K562 (cell line): ENCODE measurements around the gene POLN. TPM values are rescaled to one million over a fixed set of nuclear protein-coding genes. Genes with fewer than 3 reads are reported as not detected.

Experiments
- BCL6 ChIP-seq: fragments of 250-450 bp; sonication (Bioruptor Pico); IDR thresholded peaks from 2 replicates; pipeline ENCODE4 v1.4.0; 2020
- CCNT2 ChIP-seq: IDR thresholded peaks from 2 replicates; pipeline ENCODE4 v1.6.1; 2011; ENCODE audit warnings: borderline replicate concordance, low read depth, mild to moderate bottlenecking, moderate library complexity, mixed read lengths, low read length; ENCODE audit not compliant: insufficient read length; ENCODE audit errors: extremely low read depth
- EGR1 ChIP-seq: fragments of 450-650 bp; conservative IDR thresholded peaks from 2 replicates; pipeline ENCODE4 v1.6.1; 2017; ENCODE audit warnings: mild to moderate bottlenecking
- ESRRA ChIP-seq: fragments of 450-650 bp; IDR thresholded peaks from 2 replicates; pipeline ENCODE4 v1.6.1; 2014; ENCODE audit warnings: low read depth, mild to moderate bottlenecking, moderate library complexity, borderline replicate concordance
- ETV6 ChIP-seq, 3 experiments: fragments of 150-350 bp in 1 of 3; sonication (generic) in 1 of 3; formaldehyde crosslinking in 1 of 3; IDR thresholded peaks; 2 replicates each; pipeline versions ENCODE4 v1.6.1 to v1.8.0; 2014 to 2022; ENCODE audit warnings: borderline replicate concordance in 2 of 3, low read depth in 2 of 3, antibody characterized with exemption in 1 of 3, low read length in 1 of 3, mild to moderate bottlenecking in 1 of 3, missing genetic modification reagents in 1 of 3
- FIP1L1 ChIP-seq: fragments of 200-400 bp; formaldehyde crosslinking; IDR thresholded peaks from 2 replicates; pipeline ENCODE4 v1.6.1; 2018; ENCODE audit warnings: mild to moderate bottlenecking, low read depth, low read length; ENCODE audit not compliant: poor library complexity, severe bottlenecking
- FOXA3 ChIP-seq, 2 experiments: fragments of 450-650 bp in 1 of 2; sonication (generic) in 1 of 2; formaldehyde crosslinking; IDR thresholded peaks in 1 of 2; conservative IDR thresholded peaks in 1 of 2; 2 replicates each; pipeline versions ENCODE4 v1.4.0 to v1.8.0; 2020 to 2022; ENCODE audit warnings: mild to moderate bottlenecking in 2 of 2, missing genetic modification reagents in 1 of 2
- HNRNPLL ChIP-seq: fragments of 200-400 bp; formaldehyde crosslinking; IDR thresholded peaks from 2 replicates; pipeline ENCODE4 v1.6.1; 2017; ENCODE audit warnings: low read length, low read depth, mild to moderate bottlenecking; ENCODE audit not compliant: poor library complexity, severe bottlenecking
- JUN ChIP-seq, 2 experiments: sonication (generic) in 1 of 2; formaldehyde crosslinking in 1 of 2; IDR thresholded peaks; 2 replicates each; pipeline versions ENCODE4 v1.6.1 to v1.8.0; 2012 to 2022; ENCODE audit warnings: borderline replicate concordance in 2 of 2, mild to moderate bottlenecking in 2 of 2, improper control_type of control experiment in 1 of 2, low read depth in 1 of 2, low read length in 1 of 2, missing genetic modification reagents in 1 of 2
- LARP7 ChIP-seq: fragments of 450-650 bp; IDR thresholded peaks from 2 replicates; pipeline ENCODE4 v1.6.1; 2016
- MBD2 ChIP-seq: sonication (generic); IDR thresholded peaks from 2 replicates; pipeline ENCODE4 v1.6.1; 2016; ENCODE audit warnings: low read depth, borderline replicate concordance
- MCM7 ChIP-seq, 2 experiments: fragments of 450-650 bp; IDR thresholded peaks; 2 replicates each; pipeline ENCODE4 v1.6.1; 2016 to 2018
- MECOM ChIP-seq: fragments of 250-450 bp; sonication (Bioruptor Pico); IDR thresholded peaks from 2 replicates; pipeline ENCODE4 v1.8.0; 2022; ENCODE audit warnings: inconsistent platforms
- MEF2A ChIP-seq: IDR thresholded peaks from 2 replicates; pipeline ENCODE4 v1.6.1; 2011; ENCODE audit warnings: low read depth, mild to moderate bottlenecking, low read length, moderate library complexity; ENCODE audit not compliant: control insufficient read depth
- MTA2 ChIP-seq: fragments of 450-650 bp; IDR thresholded peaks from 2 replicates; pipeline ENCODE4 v1.6.1; 2016; ENCODE audit warnings: low read depth
- NCOA1 ChIP-seq: fragments of 450-650 bp; IDR thresholded peaks from 2 replicates; pipeline ENCODE4 v1.6.1; 2016; ENCODE audit warnings: low read depth
- PHB2 ChIP-seq: fragments of 450-650 bp; IDR thresholded peaks from 2 replicates; pipeline ENCODE4 v1.6.1; 2017; ENCODE audit warnings: low read depth
- PURB ChIP-seq: sonication (generic); formaldehyde crosslinking; IDR thresholded peaks from 2 replicates; pipeline ENCODE4 v1.9.0; 2021; ENCODE audit warnings: low read depth, mild to moderate bottlenecking, missing genetic modification reagents
- SREBF1 ChIP-seq: fragments of 150-350 bp; IDR thresholded peaks from 2 replicates; pipeline ENCODE4 v1.6.1; 2014; ENCODE audit warnings: antibody characterized with exemption, low read depth, low read length, borderline replicate concordance
- SRF ChIP-seq, 2 experiments: fragments of 250-450, 450-650 bp in 1 of 2; sonication (Bioruptor Pico) in 1 of 2; sonication (generic) in 1 of 2; formaldehyde crosslinking; IDR thresholded peaks; 2 replicates each; pipeline versions ENCODE4 v1.5.0 to v1.5.1; 2020 to 2022; ENCODE audit warnings: mild to moderate bottlenecking in 1 of 2, missing genetic modification reagents in 1 of 2
- STAT5A ChIP-seq: IDR thresholded peaks from 2 replicates; pipeline ENCODE4 v1.6.1; 2012; ENCODE audit warnings: low read length, inconsistent platforms, borderline replicate concordance
- TAL1 ChIP-seq: fragments of 450-650 bp; IDR thresholded peaks from 2 replicates; pipeline ENCODE4 v1.6.1; 2016; ENCODE audit warnings: mild to moderate bottlenecking
- ZKSCAN1 ChIP-seq: fragments of 150-350 bp; IDR thresholded peaks from 2 replicates; pipeline ENCODE4 v1.6.1; 2016; ENCODE audit warnings: low read depth, low read length
- ZNF12 ChIP-seq: sonication (generic); formaldehyde crosslinking; IDR thresholded peaks from 2 replicates; pipeline ENCODE4 v1.4.0; 2020; ENCODE audit warnings: mild to moderate bottlenecking, missing genetic modification reagents
- ZNF143 ChIP-seq: sonication (generic); formaldehyde crosslinking; IDR thresholded peaks from 2 replicates; pipeline ENCODE4 v1.9.0; 2022; ENCODE audit warnings: mild to moderate bottlenecking, missing genetic modification reagents
- ZNF57 ChIP-seq: fragments of 450-650 bp; formaldehyde crosslinking; IDR thresholded peaks from 2 replicates; pipeline ENCODE4 v1.4.0; 2020; ENCODE audit warnings: mild to moderate bottlenecking, moderate library complexity
- ZNF76 ChIP-seq: fragments of 250-450 bp; sonication (Bioruptor Pico); IDR thresholded peaks from 2 replicates; pipeline ENCODE4 v1.4.0; 2020; ENCODE audit warnings: mild to moderate bottlenecking, moderate library complexity, borderline replicate concordance
- polyA plus RNA-seq, 8 experiments: library from polyadenylated mRNA; depleted of rRNA in 4 of 8; stranded (reverse) in 5 of 8; unstranded in 3 of 8; fragments of >200 nt; fragmentation: Nextera tagmentation in 2 of 8; fragmentation: Illumina TruSeq in 1 of 8; extraction: Ambion mirVana in 2 of 8; extraction: Trizol in 1 of 8; gene quantifications; 2 replicates each; pipeline versions ENCODE4 v1.2.1 to v1.2.3, GENCODE V29; 2011 to 2014; ENCODE audit warnings: inconsistent platforms in 1 of 8, missing spikeins in 1 of 8
- total RNA-seq, 7 experiments: library from RNA; depleted of rRNA in 6 of 7; stranded (reverse); fragments of >200 nt in 6 of 7; fragmentation: Illumina TruSeq in 2 of 7; extraction: Trizol in 2 of 7; gene quantifications; 2 replicates each; pipeline versions ENCODE4 v1.2.1 to v1.2.3, GENCODE V29; 2011 to 2021; ENCODE audit warnings: low replicate concordance in 1 of 7
- TF ChIP-seq, protein P1 (sequence below): fragments of 250-450 bp; sonication (Bioruptor Pico); IDR thresholded peaks from 2 replicates; pipeline ENCODE4 v1.8.0; 2021; ENCODE audit warnings: mild to moderate bottlenecking, moderate library complexity
- TF ChIP-seq, protein P2 (sequence below): sonication (generic); formaldehyde crosslinking; IDR thresholded peaks from 2 replicates; pipeline ENCODE4 v1.9.0; 2022; ENCODE audit warnings: mild to moderate bottlenecking, missing genetic modification reagents

Gene POLN
- total and polyA plus RNA-seq, 9 of the 15 experiments (the other 6 are each of a cell fraction or from before 2014, with no cell fraction given): 0.08 to 0.91 (median 0.32) TPM

DNA sequence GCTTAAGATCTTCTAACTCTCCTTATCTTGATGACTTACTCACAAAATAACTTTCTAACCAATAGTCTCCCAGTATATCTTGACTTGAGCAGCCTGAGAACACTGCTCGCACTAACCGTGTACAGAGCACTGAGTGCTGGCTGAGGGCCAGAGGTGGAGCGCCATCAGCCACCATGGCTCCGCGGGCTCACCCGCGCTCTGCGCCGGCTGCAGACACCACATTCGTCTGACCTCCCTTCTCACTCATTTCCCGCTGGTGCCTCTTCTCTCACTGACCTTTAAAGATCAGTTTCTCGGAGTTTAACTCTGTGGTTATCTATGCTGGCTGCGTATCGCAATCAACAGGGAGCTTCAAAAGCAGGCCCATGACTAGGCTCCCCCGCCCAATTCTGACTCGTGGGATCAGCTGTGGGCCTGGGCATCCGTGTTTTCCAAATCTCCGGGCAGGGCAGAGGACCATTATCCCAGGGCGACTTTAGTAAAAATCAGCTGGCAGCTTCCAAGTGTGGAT, 78.6 kb downstream of the POLN start (continued):
- TF ChIP-seq HNRNPLL (no peak), TAL1 (peak; percentile 19; the same call in 1 of the 2 replicates), NCOA1 (no peak; the same call in 1 of the 2 replicates), MTA2 (no peak), SREBF1 (no peak), ZNF76 (CRISPR knock-in tag) (no peak), ETV6 (IDR thresholded peaks at IDR 0.05; ENCODE audit: borderline replicate concordance in 1 of 2, low read depth in 2 of 2, low read length in 1 of 2) (no peak), ETV6 (CRISPR knock-in tag; IDR thresholded peaks at IDR 0.05; ENCODE audit: borderline replicate concordance) (no peak), ZNF143 (CRISPR knock-in tag) (no peak), ZNF57 (CRISPR knock-in tag) (no peak), JUN (IDR thresholded peaks at IDR 0.05; ENCODE audit: borderline replicate concordance, low read depth, low read length) (no peak), JUN (CRISPR knock-in tag; IDR thresholded peaks at IDR 0.05; ENCODE audit: borderline replicate concordance) (no peak), ZNF12 (CRISPR knock-in tag) (no peak), SRF (CRISPR knock-in tag; IDR thresholded peaks at IDR 0.05) (no peak), CCNT2 (no peak), FOXA3 (CRISPR knock-in tag; conservative IDR thresholded peaks at IDR 0.05 in 1 of 2, IDR thresholded peaks at IDR 0.05 in 1 of 2) (0 out of 4 replicates have a peak, but pooled peaks of 1 of the 2 experiments have one; percentile 48), MEF2A (no peak), LARP7 (no peak), BCL6 (CRISPR knock-in tag) (no peak), EGR1 (no peak), PHB2 (no peak), ESRRA (peak; percentile 46; the same call in 1 of the 2 replicates), ZKSCAN1 (no peak), MCM7 (IDR thresholded peaks at IDR 0.05) (no peak), PURB (CRISPR knock-in tag) (no peak), MECOM (no peak), FIP1L1 (no peak), MBD2 (no peak), STAT5A (no peak)
- TF ChIP-seq, protein P1, sequence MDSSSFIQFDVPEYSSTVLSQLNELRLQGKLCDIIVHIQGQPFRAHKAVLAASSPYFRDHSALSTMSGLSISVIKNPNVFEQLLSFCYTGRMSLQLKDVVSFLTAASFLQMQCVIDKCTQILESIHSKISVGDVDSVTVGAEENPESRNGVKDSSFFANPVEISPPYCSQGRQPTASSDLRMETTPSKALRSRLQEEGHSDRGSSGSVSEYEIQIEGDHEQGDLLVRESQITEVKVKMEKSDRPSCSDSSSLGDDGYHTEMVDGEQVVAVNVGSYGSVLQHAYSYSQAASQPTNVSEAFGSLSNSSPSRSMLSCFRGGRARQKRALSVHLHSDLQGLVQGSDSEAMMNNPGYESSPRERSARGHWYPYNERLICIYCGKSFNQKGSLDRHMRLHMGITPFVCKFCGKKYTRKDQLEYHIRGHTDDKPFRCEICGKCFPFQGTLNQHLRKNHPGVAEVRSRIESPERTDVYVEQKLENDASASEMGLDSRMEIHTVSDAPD: no peak
- TF ChIP-seq, protein P2, sequence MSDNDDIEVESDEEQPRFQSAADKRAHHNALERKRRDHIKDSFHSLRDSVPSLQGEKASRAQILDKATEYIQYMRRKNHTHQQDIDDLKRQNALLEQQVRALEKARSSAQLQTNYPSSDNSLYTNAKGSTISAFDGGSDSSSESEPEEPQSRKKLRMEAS: no peak
